ENCODE results near the gene RAB23. TPM values are rescaled to one million over a fixed set of nuclear protein-coding genes. Genes with fewer than 3 reads are reported as not detected.

Gene RAB23
- total RNA-seq, 1 experiment from 2014 or later, result 8.4 TPM

DNA sequence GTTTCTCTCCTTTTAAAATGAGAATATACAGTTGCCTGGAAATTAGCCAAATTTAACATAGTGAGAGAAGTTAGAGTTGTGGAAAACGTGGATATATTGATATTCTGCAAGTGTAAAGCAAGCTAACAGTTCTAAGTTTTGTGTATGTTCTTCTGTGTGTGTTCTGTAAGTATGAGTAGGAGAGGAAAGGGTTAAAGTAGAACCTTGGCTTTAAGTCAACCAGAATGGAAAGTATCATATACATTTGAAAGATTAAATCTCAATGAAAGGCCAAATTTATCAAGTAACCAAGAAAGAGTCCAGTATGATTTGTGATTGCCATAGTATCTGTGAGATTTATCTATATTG, 80.0 kb downstream of the RAB23 start:
- H3K9me3 Mint-ChIP-seq (ENCODE audit: unreplicated experiment), result no peaks in the 10 kb centered on the region
- peaks cover 73% of the 10 kb centered on the region for H3K36me3 Mint-ChIP-seq (ENCODE audit: insufficient read depth, unreplicated experiment)
- no TSS peak for BruUV-seq (replicated peaks)
- H3K27me3 Mint-ChIP-seq (ENCODE audit: insufficient read depth, unreplicated experiment), result no peaks in the 10 kb centered on the region
- DNase-seq (ENCODE audit: unreplicated experiment), result no peak
- ChIA-PET CTCF (interaction anchor here (1.4 kb wide), 1 partner anchor 174 kb away, joined by 3 read pairs; no protein-coding TSS in a partner anchor), POLR2A (no interaction called here)
- no peak overlapping the region for H3K27ac Mint-ChIP-seq (ENCODE audit: low read depth, unreplicated experiment)
- H3K4me1 Mint-ChIP-seq (ENCODE audit: insufficient read depth, unreplicated experiment), result no peaks in the 10 kb centered on the region
- no peak for TF ChIP-seq CTCF (IDR thresholded peaks at IDR 0.05; ENCODE audit: unreplicated experiment)
- H3K4me3 Mint-ChIP-seq (ENCODE audit: unreplicated experiment), result no peak overlapping the region
- intact Hi-C loops (cut with micrococcal nuclease), result no loop called here

GRCh38 chr6:57141451-57142177, 80.5 kb downstream of the RAB23 start:
- CTCF ChIA-PET, result interaction anchor here (1.4 kb wide), 1 partner anchor 174 kb away, joined by 3 read pairs; no protein-coding TSS in a partner anchor
- H3K9me3 Mint-ChIP-seq (ENCODE audit: unreplicated experiment), result no peaks in the 10 kb centered on the region
- no peak overlapping the region for H3K27ac Mint-ChIP-seq (ENCODE audit: low read depth, unreplicated experiment)
- BruUV-seq (replicated peaks), result no TSS peak
- no peak overlapping the region for H3K4me3 Mint-ChIP-seq (ENCODE audit: unreplicated experiment)
- TF ChIP-seq CTCF (IDR thresholded peaks at IDR 0.05; ENCODE audit: unreplicated experiment), result no peak
- POLR2A ChIA-PET, result no interaction called here
- DNase-seq (ENCODE audit: unreplicated experiment), result no peak
- H3K4me1 Mint-ChIP-seq (ENCODE audit: insufficient read depth, unreplicated experiment), result no peaks in the 10 kb centered on the region
- H3K36me3 Mint-ChIP-seq (ENCODE audit: insufficient read depth, unreplicated experiment), result peaks cover 73% of the 10 kb centered on the region
- intact Hi-C loops (cut with micrococcal nuclease), result no loop called here
- no peaks in the 10 kb centered on the region for H3K27me3 Mint-ChIP-seq (ENCODE audit: insufficient read depth, unreplicated experiment)

- DNase-seq (ENCODE audit: unreplicated experiment), result no peak
- BruUV-seq (replicated peaks), result no TSS peak
- Mint-ChIP-seq H3K27me3 (ENCODE audit: insufficient read depth, unreplicated experiment) (no peaks in the 10 kb centered on the region), H3K4me3 (ENCODE audit: unreplicated experiment) (no peak overlapping the region), H3K36me3 (ENCODE audit: insufficient read depth, unreplicated experiment) (peaks cover 68% of the 10 kb centered on the region), H3K4me1 (ENCODE audit: insufficient read depth, unreplicated experiment) (no peaks in the 10 kb centered on the region), H3K9me3 (ENCODE audit: unreplicated experiment) (no peaks in the 10 kb centered on the region), H3K27ac (ENCODE audit: low read depth, unreplicated experiment) (no peak overlapping the region)
- no peak for TF ChIP-seq CTCF (IDR thresholded peaks at IDR 0.05; ENCODE audit: unreplicated experiment)
- intact Hi-C loops (cut with micrococcal nuclease), result no loop called here
- ChIA-PET CTCF (interaction anchor here (0.7 kb wide), 1 partner anchor 187 kb away, joined by 3 read pairs; no protein-coding TSS in a partner anchor), POLR2A (no interaction called here)
Measured at GRCh38 chr6:57138026-57138425, 84.1 kb downstream of the RAB23 start.

DNA sequence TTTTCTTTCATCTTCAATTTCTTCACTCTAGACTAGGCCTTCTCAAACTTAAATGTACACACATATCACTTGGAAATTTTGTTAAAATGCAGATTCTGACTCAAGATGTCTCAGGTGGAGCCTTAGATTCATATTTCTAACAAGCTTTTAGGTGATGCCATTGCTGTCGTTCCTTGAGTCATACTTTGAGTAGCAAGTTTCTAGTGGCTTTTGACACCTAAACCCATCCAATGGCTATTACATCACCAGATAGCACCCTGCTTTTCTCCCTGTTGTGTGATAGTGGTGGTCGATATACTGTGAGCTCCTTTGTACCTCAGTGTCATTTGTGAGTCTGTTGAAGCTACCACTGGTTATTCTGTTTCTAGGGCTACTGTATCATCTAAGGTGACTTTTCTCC, 84.8 kb downstream of the RAB23 start:
- no peak for DNase-seq (ENCODE audit: unreplicated experiment)
- Mint-ChIP-seq H3K27me3 (ENCODE audit: insufficient read depth, unreplicated experiment) (no peaks in the 10 kb centered on the region), H3K4me3 (ENCODE audit: unreplicated experiment) (no peak overlapping the region), H3K4me1 (ENCODE audit: insufficient read depth, unreplicated experiment) (no peaks in the 10 kb centered on the region), H3K36me3 (ENCODE audit: insufficient read depth, unreplicated experiment) (peaks cover 69% of the 10 kb centered on the region), H3K9me3 (ENCODE audit: unreplicated experiment) (no peaks in the 10 kb centered on the region), H3K27ac (ENCODE audit: low read depth, unreplicated experiment) (no peak overlapping the region)
- ChIA-PET CTCF (interaction anchor here (0.7 kb wide), 1 partner anchor 187 kb away, joined by 3 read pairs; no protein-coding TSS in a partner anchor), POLR2A (no interaction called here)
- no peak for TF ChIP-seq CTCF (IDR thresholded peaks at IDR 0.05; ENCODE audit: unreplicated experiment)
- no TSS peak for BruUV-seq (replicated peaks)
- intact Hi-C loops (cut with micrococcal nuclease), result no loop called here

Other genes with a start within 250 kb of the RAB23 start
- gene KIAA1586, start 175.6 kb downstream of the RAB23 start, total RNA-seq (2022), result 15.3 and 15.5 TPM in 2 replicates
- 63.0 and 65.7 TPM in 2 replicates for gene ZNF451, start 132.1 kb downstream of the RAB23 start, total RNA-seq (2022)
- gene BAG2, start 50.0 kb downstream of the RAB23 start, total RNA-seq (2022), result 3.6 and 4.2 TPM in 2 replicates
- 8.6 and 9.7 TPM in 2 replicates for gene PRIM2, start 95.3 kb upstream of the RAB23 start, total RNA-seq (2022)

Data from MCF 10A (cell line).